GM10266 (cell line): ENCODE data around the gene HSPBP1.

Experiments
- DNase-seq: peaks from one replicate; pipeline ENCODE4 v3.0.0; 2012; ENCODE audit errors: extremely low spot score
- TF ChIP-seq, protein P1 (sequence below): IDR thresholded peaks from 2 replicates; pipeline ENCODE4 v1.5.1; 2012; ENCODE audit warnings: mild to moderate bottlenecking, low read depth; ENCODE audit not compliant: control insufficient read depth, insufficient read depth; ENCODE audit errors: missing control alignments

HSPBP1 gene

DNA sequence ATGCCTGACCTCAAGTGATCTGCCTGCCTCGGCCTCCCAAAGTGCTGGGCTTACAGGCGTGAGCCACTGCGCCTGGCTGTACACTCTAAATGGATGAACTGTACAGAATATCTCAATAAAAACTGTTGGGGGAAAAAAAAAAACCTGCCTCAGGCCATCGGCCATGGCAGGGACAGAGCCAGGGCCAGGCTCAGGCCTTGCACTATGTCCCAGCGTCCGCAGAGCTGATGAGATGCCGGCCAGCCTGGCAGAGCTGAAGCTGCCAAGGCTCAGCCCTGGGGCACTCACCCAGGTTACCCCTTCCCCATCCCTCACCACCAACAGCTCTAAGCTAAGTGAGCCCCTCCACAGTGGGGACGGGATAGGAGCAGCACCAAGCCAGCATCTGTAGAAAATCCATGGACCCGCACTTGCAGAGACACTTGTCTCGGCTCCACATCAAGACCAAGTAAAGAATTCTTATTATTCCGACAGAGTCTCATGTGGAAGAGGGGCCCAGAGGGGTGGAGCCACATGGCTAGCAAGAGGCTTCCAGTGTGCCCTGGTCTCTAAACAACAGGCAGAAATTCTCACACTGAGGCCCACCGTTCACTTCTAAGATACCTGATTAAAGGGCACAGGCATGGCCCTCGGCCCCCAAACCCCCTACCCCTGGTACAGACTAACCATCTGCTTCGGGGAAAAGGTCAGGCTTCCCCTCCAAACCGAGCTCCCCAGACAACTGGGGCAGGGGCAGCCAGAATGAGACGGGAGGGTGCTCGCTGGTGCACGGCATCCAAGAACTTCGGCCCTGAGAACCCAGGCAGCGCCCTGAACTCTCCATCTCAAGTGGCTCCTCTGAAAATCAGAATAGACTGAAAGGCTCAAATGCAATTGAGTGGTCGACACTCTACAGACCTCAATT lies 26.9 kb downstream of the HSPBP1 start:
- DNase-seq = no peak
- TF ChIP-seq, protein P1, sequence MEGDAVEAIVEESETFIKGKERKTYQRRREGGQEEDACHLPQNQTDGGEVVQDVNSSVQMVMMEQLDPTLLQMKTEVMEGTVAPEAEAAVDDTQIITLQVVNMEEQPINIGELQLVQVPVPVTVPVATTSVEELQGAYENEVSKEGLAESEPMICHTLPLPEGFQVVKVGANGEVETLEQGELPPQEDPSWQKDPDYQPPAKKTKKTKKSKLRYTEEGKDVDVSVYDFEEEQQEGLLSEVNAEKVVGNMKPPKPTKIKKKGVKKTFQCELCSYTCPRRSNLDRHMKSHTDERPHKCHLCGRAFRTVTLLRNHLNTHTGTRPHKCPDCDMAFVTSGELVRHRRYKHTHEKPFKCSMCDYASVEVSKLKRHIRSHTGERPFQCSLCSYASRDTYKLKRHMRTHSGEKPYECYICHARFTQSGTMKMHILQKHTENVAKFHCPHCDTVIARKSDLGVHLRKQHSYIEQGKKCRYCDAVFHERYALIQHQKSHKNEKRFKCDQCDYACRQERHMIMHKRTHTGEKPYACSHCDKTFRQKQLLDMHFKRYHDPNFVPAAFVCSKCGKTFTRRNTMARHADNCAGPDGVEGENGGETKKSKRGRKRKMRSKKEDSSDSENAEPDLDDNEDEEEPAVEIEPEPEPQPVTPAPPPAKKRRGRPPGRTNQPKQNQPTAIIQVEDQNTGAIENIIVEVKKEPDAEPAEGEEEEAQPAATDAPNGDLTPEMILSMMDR = no peak

DNA sequence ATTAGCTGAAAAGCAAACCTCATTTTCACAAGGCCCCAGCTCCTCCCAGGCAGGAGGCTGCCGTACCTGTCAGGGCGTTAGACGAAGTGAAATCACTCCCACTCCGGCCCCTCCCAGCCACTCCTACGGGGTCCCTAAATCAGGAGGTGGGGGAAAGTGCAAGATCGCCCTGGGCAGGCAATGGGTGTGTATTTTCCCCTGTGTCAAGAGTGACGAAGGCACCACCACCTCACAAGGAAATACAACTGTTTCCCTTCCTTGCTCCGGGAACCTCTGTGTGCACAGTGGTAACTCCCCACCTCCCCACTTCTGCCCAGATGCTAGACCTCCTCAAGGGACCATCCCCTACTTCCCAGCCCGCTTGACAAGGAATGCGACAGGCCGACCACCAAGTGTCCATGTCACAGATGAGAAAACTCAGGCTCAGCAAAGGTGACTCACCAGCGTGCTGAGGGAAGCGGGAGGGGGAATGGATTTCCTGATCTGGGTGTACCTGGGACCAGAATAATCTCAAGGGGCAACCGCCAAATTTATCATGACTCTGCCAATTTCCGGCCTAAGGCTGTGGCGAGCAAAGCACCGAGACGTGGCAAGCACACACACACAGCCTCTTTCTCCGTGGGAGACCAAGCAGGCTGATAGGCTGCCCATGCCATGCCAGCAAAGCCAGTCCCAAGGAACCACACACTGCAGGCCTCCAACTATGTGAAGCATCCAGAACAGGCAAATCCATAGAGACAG lies 28.4 kb downstream of the HSPBP1 start:
- DNase-seq = peak; percentile 54
- TF ChIP-seq, protein P1 = no peak

DNA sequence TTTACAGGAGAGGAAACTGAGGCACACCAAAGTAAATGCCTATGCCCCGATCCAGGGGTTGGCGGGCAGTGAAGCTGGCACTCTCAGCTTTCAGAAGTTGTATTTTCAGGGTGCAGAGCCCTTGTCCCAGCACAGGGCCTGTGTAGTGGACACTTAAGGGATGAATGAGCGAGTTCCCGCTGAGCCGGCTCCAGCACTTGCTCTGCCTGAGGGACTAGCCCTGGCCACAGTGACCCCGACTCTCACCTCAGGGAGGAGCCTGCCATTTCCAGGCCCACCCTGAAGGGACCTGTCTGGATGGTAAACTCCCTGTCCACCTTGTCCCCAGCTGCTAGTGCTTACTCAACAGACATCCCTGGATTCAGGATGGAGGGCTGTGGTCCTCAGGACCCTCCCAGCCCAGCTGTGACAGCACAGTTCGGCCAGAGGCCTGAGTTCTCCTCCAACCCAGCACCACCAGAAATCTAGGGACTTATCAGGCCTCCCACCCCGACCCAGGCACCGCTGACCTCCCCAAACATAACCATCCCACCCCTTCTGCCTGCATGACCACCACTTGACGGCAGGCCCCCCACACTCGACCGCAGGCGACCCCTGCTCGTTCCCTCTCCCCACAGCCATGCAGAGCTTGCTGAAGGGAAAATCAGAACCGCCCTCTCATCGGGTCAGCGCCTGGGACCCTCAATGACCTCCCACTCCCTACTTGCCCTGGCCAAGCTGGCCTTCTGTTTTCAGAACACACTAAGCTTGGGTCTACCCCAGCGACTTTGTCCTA lies 29.5 kb downstream of the HSPBP1 start:
- TF ChIP-seq, protein P1 = no peak
- no peak for DNase-seq

DNA sequence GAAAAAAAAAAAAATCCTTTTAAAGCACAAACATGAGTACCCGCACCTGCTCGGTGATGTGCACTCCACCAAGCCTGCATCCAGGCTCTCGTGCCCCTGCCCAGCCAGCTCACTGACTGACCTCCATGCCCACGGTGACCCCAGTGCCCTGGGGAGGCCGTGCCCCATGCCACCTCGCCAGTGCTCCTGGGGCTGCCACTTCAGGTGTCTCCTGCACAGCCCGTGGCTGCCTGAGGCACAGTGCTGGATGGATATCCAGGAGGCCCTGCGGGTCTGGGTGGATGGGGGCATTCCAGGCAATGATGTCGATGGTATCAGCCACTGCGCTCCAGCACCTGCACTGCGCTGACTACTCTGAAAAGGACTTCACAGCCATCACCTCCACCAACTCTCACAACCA lies 30.1 kb downstream of the HSPBP1 start:
- TF ChIP-seq, protein P1 = no peak
- no peak for DNase-seq

DNA sequence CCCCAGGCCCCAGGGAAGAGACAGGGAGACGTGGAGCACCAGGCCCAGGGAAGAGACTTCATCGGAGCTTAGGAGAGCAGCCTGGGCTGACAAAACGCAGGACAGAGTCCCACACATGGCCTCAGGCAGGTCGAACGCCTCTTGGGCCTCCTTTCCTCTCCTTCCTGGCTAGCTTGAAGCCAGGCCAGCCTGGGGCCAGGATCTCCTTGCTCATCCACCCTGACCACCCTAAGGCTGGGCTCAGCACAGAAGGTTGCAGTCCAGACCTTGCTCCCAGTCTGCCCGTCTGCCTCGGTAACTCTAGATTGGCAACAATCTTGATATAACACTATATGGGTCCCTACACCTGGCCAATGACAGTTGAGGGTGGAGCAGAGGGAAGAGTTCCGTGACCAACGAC lies 31.2 kb downstream of the HSPBP1 start:
- TF ChIP-seq, protein P1 = no peak

DNA sequence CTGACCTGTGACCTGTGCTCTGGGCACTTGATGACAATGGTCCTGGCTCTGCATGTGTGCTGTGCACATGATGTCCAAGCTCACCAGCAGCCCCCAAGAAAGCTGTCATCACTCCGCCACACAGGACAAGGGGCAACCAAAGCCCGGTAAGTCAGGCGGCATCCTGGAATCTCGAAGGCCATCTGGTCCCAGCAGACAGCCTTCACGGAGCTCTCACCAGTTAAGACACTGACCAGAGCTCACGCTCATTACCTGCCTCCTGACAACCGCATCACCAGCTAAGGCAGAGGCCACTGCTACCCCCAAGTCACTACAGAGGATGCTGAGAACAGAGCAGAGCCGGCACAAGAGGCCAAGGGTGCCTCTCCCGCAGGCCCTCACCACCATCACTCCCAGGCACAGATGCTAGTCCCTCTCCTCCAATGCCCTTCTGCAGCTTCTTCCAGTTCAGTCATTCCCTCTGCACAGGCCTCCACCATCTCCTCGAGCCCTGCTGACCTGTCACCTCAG lies 31.7 kb downstream of the HSPBP1 start:
- TF ChIP-seq, protein P1 = no peak

More for the DNA sequence above, 31.2 kb downstream of the HSPBP1 start:
- DNase-seq = no peak

More for the DNA sequence above, 31.7 kb downstream of the HSPBP1 start:
- DNase-seq = no peak
